Stimulated activated CD4-positive, alpha-beta T cell treated with anti-CD3 and anti-CD28 coated beads, Interleukin-15, amount 100 ng/mL, for 24 hours (primary cell): ENCODE results near the gene TMEM74B.

ENCODE experiments used
- DNase-seq: peaks from one replicate; pipeline ENCODE4 v3.0.0-alpha.2; 2020

Gene TMEM74B

DNA sequence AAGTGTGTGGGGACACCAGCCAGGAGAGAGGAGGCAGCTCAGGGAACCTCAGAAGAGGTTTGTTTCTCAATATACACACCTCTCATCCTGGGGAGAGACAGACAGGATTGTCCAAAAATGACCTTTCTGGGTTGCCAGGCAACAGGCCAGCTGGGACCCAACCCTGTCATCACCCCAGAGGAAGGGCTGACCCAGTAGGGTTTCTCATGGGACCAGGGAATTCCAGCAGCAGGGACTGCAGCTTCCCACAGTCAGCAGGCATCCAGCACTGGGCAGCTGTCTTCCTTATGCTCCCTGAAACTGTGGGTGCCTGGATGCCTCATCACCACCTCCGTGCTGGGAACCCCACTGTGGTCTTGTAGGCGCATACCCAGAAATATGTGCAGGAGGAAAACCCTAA, 19.8 kb upstream of the TMEM74B start:
- DNase-seq: no peak

DNA sequence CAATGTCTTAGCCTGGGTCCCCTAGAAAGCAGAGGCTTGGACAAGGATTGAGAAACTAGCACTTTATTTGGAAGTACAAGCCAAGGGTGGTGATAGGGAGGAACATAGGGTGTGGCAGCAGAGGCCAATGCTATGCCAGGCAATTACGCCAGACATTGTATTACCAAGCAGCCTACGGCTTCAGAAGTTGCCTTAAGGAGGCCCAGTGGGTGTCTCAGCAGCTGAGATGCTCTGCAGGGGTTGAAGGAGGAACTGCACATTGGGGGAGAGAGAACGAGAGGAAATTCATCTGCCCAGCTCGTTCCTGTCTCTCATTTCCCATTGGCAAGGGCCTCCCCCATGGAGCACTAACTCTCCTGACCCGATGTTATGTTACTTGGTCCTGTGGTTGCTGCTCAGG, 19.3 kb upstream of the TMEM74B start:
- no peak for DNase-seq

- DNase-seq: no peak
Measured at GRCh38 chr20:1203630-1204029, 18.8 kb upstream of the TMEM74B start.

DNA sequence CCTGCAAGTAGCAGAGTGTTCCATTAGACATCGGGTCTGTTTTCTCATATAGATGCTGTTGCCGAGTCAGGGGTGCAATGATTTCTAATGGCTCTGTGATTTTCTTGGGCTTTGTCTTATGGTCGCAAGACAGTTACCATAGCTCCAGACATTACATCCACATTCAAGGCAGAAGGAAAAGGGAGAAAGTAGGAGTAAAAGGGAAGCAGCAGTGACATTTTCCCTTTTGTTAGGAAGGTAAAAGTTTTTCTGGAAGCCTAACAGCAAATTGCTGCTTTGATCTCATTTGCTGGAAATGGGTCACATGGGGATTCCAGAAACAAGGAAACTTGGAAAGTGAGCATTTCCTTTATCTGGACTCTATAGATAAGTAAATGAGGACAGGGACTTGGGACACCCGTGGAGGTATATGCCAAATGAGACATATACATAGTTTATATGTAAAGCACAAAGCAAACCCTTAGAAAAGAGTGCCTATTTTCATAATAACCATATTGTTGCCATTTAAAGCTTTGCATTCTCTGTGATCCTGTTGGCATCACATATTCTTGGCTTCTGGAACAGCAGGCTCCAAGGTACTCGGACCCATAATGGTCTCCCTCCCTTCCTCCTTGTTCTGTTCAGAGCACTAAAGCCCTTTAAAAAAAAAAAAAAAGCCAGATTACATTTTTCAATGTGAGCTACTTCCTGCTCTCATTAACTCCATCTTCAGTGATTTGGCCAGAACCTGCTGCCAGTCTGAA, 18.2 kb upstream of the TMEM74B start, which contains the start of gene C20orf202:
Gene C20orf202, plus strand, starts transcription at position 693 of the 743 bp plus-strand sequence. CDS start 132 bp downstream, outside the sequence.
- no peak for DNase-seq

DNA sequence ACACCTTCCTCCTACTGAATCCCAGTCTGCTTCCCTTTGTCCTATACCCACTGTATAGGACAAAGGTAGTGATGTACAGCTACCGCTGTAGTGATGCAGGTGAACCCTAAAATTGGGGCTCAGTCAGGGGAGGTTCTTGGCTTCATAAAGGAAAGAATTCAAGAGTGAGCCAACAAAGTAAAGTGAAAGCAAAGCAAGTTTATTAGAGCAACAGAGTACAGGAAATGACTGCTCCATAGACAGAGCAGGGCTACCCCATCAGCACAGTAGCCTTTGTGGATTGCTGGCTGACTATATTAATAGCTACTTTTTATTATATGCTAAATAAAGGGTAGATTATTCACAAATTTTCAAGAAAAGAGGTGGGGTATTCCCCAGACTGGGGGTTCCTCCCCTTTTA, 15.2 kb upstream of the TMEM74B start:
- DNase-seq: no peak

GRCh38 chr20:1199212-1199873, 14.6 kb upstream of the TMEM74B start:
- DNase-seq: no peak

GRCh38 chr20:1198751-1199150, 14.0 kb upstream of the TMEM74B start:
- DNase-seq: no peak

GRCh38 chr20:1197801-1198200, 13.0 kb upstream of the TMEM74B start:
- DNase-seq: no peak

GRCh38 chr20:1196634-1197033, 11.9 kb upstream of the TMEM74B start:
- no peak for DNase-seq

DNA sequence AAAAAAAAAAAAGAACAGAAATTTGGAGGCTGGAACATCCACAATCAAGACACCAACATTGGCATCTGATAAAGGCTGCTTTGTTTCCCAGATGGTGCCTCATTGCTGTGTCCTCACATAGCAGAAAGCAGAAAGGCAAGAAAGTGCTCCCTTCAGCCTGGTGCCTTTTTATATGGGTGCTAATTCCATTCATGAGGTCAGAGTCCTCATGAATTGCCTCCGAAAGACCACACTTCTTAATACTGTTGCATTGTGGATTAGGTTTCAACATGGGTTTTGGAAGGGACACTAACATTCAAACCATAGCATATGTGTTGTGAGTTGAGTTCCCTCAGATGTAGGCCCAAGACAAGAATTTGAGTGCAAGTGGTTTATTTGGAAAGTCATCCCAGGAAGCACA, 10.4 kb upstream of the TMEM74B start:
- DNase-seq: no peak

DNA sequence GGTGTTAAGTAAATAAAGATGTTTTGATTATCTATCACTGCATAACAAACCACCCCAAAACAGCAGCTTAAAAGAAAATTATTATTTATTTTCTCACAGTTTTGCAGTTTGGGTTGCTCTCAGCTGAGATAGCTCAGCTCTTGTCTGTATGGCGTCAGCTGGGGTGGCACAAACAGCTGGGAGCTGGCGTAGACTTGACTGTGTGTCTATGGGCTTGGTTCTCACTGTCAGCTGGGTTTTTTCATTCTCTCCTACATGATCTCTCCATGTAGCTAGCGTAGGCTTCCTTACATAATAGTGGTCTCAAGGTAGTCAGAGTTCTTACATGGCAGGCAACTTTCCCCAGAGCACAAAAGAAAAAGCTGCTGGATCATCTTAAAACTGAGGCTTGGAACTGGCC, 6.5 kb upstream of the TMEM74B start:
- DNase-seq: no peak

DNA sequence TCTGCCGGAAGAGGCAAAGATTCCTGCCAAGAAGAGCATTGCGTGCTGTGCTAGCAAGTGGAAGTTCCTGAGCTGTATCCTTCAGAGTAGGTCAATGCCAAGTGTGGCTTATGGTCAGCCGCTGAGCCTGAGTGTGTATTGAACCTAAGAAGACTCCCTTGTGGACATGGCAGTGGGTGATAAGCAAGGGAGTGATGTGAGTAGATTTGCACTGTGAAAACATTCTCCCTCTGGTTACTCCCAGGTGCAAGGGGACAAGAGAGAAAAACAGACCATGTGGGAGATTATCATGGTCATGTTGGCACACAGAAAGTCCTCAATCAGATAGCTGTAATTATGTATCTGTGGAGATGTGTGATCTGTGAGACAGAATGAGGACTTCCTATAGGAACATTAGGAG, 6.1 kb upstream of the TMEM74B start:
- no peak for DNase-seq

- DNase-seq: no peak
Measured at GRCh38 chr20:1189827-1190226, 5.0 kb upstream of the TMEM74B start.

GRCh38 chr20:1188347-1188746, 3.6 kb upstream of the TMEM74B start:
- DNase-seq: no peak

DNA sequence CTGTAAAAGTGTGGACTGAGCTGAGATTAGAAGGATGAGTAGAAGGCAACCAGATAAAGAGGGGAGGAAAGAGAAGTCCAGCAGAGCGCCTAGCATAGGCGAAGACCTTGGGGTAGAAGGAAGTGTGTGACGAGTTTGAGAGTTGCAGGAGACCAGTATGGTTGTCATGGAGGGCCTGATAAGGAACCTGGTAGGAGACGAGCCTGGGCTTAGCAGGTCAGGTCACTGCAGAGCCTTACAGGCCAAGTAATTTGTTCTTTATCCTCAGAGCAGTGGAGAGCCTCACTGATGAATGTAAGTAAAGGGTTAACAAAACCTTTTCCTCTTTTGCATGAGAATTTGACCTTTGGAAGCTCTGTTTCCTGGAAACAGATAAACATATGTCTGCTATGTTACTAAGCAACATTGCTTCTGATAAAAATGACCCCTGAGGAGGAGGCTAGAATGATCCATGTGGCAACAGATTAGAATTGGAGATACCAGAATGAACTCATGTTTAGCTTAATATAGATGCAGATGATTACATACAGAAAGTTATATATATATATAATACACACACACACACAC, 2.9 kb upstream of the TMEM74B start:
- no peak for DNase-seq

- DNase-seq: no peak
Measured at GRCh38 chr20:1186367-1186991, 1.7 kb upstream of the TMEM74B start.

DNA sequence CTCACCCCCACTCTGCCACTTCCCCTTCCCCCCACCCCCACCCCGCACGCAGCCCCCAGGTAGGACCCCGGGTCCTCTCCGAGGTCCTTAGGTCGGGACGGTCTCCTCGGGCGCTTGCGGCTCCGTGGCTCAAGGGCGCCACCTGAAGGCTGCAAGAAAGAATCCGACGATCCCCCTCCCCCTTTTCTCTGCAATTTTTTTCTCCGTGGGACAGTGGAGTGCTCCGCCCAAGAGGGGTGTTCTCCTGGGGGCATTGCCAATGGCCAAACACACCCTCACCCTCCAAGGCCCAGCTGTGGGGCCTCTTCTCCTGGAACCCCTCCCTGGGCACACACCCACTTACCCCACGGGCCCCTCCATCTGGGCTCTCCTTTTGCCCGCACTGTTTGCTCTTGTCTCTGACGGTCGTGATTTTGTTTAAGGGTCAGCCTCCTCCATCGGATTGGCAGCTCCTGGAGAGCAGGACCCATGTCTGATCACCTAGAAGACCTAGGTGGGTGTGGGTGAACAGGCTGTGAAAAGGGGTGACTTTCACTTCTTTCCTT, 1.1 kb upstream of the TMEM74B start:
- peak; percentile 71 for DNase-seq

GRCh38 chr20:1185316-1185741, 548 bp upstream of the TMEM74B start:
- DNase-seq: peak; percentile 32

GRCh38 chr20:1184260-1184637, 532 bp downstream of the TMEM74B start:
- no peak for DNase-seq

GRCh38 chr20:1183153-1183552, 1.6 kb downstream of the TMEM74B start:
- DNase-seq: no peak

DNA sequence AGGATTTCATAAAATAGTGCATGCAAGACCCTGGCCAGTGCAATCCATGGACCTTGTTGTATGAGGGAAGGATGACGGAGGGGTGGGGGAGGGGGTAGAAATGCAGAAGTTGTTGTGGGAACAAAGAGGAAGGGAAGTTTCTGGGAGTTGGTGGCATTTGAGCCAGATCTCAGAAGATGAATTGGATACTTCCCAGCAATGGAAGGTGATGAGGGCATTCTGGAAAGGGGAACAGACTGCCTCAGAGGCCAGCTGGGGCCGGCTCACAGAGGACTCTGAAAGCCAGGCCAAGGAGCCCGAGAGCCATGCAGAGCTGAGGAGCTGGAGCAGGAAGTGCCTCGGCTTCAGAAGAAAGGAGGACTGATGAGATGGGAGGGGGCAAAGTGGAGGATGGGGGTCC, 2.7 kb downstream of the TMEM74B start:
- no peak for DNase-seq

DNA sequence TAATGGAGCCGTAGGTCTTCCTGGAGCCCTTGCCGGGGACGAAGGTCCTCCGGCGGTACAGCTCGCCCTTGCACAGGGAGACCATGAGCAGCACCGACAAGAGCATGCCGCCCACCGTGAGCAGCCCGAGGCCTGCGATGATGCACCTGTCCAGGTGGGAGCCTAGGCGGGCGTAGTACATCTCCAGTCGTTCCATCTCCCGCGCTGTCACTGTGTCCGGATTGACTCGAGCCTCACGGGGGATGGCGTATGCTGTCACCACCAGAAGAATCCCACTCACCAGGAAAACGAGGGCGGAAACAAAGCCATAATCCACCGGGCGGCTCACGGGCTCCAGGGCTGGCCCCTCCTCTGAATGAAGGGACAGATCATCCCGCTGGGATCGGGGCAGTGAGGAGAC, 3.8 kb downstream of the TMEM74B start:
- DNase-seq: no peak

DNA sequence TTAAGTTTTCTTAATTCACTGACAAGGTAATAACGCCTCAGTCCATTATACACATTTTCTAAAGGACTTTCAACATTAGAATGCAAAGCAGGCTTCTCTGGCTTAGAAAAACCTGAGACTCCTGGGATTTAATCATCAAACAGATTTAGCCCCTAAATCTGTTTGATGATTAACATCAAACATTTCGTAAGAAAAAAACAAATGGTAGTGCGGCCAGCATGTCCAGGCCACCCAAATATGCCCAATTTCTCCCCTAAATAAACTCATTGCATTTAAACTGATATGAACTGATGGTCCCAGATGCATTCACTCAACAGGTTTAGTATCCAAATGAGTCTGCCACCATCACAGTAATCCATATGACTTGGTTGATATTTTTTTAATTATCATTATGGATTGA, 6.2 kb downstream of the TMEM74B start:
- DNase-seq: no peak

GRCh38 chr20:1178103-1178502, 6.7 kb downstream of the TMEM74B start:
- no peak for DNase-seq
